T-helper 1 cell treated with Interleukin-12 subunit alpha and Interleukin-12 subunit beta and Interleukin-4 antibody, amounts not matched to agents 30 μg/mL and 1 μg/mL, for 36 hours (primary cell): Measurements from ENCODE around the gene CLEC4A.
"Not testable (repeated sequence)": the region's sequence is repeated elsewhere in the genome, so short reads cannot be mapped to it uniquely, and the experiment has no call there.

Experiments
- H3K27ac Mint-ChIP-seq: one replicate; pipeline ENCODE4 v1.8.0; 2021; ENCODE audit warnings: mild to moderate bottlenecking, mixed read lengths
- H3K27me3 Mint-ChIP-seq: one replicate; pipeline ENCODE4 v1.8.0; 2021; ENCODE audit warnings: low read depth, mixed read lengths
- H3K36me3 Mint-ChIP-seq: one replicate; pipeline ENCODE4 v1.8.0; 2021; ENCODE audit warnings: low read depth, mixed read lengths
- H3K4me1 Mint-ChIP-seq: one replicate; pipeline ENCODE4 v1.8.0; 2021; ENCODE audit warnings: low read depth, mixed read lengths
- H3K4me3 Mint-ChIP-seq: one replicate; pipeline ENCODE4 v1.8.0; 2021; ENCODE audit warnings: mild to moderate bottlenecking, moderate library complexity, mixed read lengths
- H3K9me3 Mint-ChIP-seq: one replicate; pipeline ENCODE4 v1.8.0; 2021; ENCODE audit warnings: mixed read lengths

The CLEC4A gene

DNA sequence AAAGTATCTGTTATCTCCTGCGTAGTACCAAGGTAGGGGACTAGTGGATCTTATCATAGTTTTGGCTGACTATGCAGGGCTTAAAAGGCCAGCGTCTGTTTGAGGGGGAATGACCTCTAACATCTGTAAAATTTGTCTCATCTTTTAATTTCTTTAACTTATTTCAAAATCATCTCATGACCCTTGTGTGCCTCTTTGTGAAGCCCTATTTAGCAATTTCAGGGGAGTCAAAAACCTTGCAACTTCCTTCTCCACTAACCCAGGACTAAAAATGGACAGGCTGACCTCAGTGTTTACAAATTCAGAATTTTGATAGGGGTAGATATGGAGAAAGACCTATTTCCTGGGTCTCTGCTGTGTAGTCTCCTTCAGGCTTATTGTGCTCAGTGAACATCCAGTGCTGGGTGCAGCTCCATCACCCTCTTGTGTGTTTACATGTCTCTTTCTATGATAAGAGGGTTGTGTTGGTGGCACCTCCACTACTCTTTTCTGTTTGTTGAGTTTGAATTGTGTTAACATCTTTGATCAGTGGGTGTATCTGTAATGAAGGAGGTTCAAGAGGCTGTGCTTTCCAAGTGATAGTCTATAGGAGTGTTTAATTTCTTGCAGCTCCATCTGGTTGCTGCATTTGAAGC is 27.0 kb upstream of the CLEC4A start:
- no peak overlapping the region for H3K27ac Mint-ChIP-seq
- peaks cover 6% of the 10 kb centered on the region for H3K4me1 Mint-ChIP-seq

DNA sequence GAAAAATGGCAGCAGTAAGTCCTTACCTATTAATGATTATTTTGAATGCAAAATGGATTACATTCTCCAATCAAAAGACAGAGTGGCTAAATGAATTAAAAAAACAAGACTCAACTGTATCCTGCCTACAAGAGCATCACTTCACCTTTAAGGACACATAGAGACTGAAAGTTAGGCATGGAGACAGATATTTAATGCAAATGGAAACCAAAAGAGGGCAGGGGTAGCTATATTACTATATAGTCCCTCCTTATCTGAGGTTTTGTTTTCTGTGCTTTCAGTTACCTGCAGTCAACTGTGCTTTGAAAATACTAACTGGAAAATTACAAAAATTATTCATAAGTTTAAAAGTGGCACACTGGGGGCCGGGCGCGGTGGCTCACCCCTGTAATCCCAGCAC is 24.2 kb upstream of the CLEC4A start:
- Mint-ChIP-seq H3K4me1 (peaks cover 6% of the 10 kb centered on the region), H3K27ac (no peak overlapping the region), H3K9me3 (no peaks in the 10 kb centered on the region), H3K4me3 (no peak overlapping the region), H3K36me3 (peaks cover 44% of the 10 kb centered on the region), H3K27me3 (no peaks in the 10 kb centered on the region)

More for the DNA sequence above, 27.0 kb upstream of the CLEC4A start:
- Mint-ChIP-seq H3K9me3 (no peaks in the 10 kb centered on the region), H3K27me3 (no peaks in the 10 kb centered on the region), H3K4me3 (no peak overlapping the region), H3K36me3 (peaks cover 56% of the 10 kb centered on the region)

DNA sequence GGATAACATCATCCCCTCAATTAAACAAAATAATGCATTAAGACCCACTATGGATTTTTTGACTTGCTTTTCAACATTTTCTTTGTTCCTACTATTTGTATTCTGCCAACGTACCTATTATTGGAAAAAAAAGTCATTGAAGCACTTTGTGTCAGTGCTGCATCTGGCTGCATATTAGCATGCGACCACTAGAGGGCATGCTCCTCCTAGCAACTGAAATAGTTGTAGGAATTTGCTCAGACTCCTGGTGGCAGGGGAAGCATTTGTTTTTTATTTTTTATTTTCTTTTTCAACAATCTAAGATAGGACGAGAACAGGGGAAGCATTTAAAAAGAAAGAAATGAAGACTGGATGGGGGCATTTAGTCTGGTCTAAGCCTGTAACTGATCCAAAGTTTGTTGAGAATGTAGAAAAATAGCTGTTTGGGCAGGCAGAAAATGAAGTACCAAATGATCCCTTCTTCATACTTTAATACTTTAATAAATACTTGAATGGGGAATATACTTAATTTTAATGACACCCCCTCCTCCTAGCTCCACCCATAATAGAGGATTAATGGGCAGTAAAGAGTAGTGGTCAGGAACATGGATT is 14.5 kb upstream of the CLEC4A start:
- Mint-ChIP-seq H3K27me3 (no peaks in the 10 kb centered on the region), H3K4me3 (no peak overlapping the region), H3K27ac (no peak overlapping the region), H3K9me3 (no peaks in the 10 kb centered on the region), H3K4me1 (peaks cover 3% of the 10 kb centered on the region), H3K36me3 (peaks cover 10% of the 10 kb centered on the region)

- not testable (repeated sequence) for H3K4me3 Mint-ChIP-seq, H3K27ac Mint-ChIP-seq, H3K27me3 Mint-ChIP-seq, H3K9me3 Mint-ChIP-seq, H3K36me3 Mint-ChIP-seq, H3K4me1 Mint-ChIP-seq
These were observed 10.3 kb upstream of the CLEC4A start for GRCh38 chr12:8113117-8113516.

- H3K4me1 Mint-ChIP-seq: no peaks in the 10 kb centered on the region
- H3K4me3 Mint-ChIP-seq: no peak overlapping the region
- peaks cover 2% of the 10 kb centered on the region for H3K36me3 Mint-ChIP-seq
- H3K9me3 Mint-ChIP-seq: no peaks in the 10 kb centered on the region
- H3K27ac Mint-ChIP-seq: no peak overlapping the region
- no peaks in the 10 kb centered on the region for H3K27me3 Mint-ChIP-seq
These were observed 3.2 kb upstream of the CLEC4A start for GRCh38 chr12:8120072-8120713.

DNA sequence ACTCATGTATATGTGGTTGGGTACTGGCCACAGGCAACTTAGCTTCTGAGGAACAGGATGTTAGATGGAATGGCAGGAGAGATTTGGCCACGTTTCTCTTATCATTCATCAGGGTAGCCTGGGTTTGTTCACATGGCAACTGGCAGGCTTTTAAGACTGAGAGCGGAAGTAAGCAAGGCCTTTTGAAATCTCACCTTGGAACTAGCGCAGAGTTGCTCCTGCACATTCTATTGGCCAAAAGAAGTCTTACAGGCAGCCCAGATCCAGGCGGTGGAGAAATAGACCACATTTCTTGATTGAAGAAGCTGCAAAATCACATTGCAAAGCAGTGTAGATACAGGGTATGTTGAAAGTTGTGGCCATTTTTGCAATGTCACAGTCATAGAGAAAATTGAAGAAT is 3.7 kb downstream of the CLEC4A start:
- Mint-ChIP-seq H3K27me3 (no peaks in the 10 kb centered on the region), H3K9me3 (no peaks in the 10 kb centered on the region), H3K36me3 (peaks cover 7% of the 10 kb centered on the region), H3K4me3 (no peak overlapping the region), H3K27ac (no peak overlapping the region), H3K4me1 (peaks cover 8% of the 10 kb centered on the region)

DNA sequence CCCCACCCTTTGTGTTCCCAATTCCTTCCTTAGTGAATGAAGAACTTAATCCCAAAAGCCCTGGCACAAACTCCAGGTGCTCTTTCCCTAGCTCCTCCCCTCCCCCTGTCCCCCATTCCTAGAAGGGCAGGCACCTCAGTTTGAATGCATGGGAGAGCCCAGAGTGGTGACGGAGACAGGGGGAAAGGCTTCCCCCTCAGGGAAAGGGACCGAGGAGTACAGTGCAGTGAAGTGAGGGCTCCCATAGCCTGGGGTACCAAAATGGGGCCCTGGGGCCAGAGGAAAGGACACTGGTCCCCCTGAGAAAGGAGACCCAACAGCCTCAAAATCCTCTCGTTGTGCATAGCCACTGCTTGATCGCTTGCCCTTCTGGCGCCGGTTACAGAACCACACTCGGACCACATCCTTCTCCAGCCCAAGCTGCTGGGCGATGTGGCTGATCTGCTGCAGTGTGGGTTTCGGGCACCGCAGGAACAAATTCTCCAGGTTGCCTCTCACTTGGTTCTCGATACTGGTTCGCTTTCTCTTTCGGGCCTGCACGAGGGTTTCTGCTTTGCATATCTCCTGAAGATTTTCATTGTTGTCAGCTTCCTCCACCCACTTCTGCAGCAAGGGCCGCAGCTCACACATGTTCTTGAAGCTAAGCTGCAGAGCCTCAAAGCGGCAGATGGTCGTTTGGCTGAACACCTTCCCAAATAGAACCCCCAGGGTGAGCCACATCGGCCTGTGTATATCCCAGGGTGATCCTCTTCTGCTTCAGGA is 10.4 kb downstream of the CLEC4A start:
- not testable (repeated sequence) for H3K4me1 Mint-ChIP-seq, H3K27ac Mint-ChIP-seq, H3K4me3 Mint-ChIP-seq, H3K36me3 Mint-ChIP-seq, H3K27me3 Mint-ChIP-seq, H3K9me3 Mint-ChIP-seq

DNA sequence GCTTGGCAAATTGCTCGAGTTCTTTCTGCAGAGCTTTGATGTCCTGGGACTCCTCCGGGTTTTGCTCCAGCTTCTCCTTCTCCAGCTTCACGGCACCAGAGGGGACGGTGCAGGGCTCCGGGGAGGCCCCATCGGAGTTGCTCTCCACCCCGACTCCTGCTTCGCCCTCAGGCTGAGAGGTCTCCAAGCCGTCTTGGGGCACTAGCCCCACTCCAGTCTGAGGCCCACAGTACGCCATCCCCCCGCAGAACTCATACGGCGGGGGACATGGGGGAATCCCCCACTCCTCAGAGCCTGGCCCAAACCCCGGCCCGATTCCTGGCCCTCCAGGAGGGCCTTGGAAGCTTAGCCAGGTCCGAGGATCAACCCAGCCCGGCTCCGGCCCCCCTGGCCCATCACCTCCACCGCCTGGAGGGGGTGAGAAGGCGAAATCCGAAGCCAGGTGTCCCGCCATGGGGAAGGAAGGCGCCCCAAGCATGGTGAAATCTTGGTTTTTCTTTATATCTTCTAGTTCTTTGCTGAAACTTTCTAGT is 11.0 kb downstream of the CLEC4A start:
- not testable (repeated sequence) for H3K27me3 Mint-ChIP-seq, H3K27ac Mint-ChIP-seq, H3K4me3 Mint-ChIP-seq, H3K36me3 Mint-ChIP-seq, H3K9me3 Mint-ChIP-seq, H3K4me1 Mint-ChIP-seq

- not testable (repeated sequence) for H3K9me3 Mint-ChIP-seq, H3K27me3 Mint-ChIP-seq, H3K27ac Mint-ChIP-seq, H3K36me3 Mint-ChIP-seq, H3K4me3 Mint-ChIP-seq, H3K4me1 Mint-ChIP-seq
These were observed 18.2 kb downstream of the CLEC4A start for GRCh38 chr12:8141647-8142046.

GRCh38 chr12:8143261-8143660 is 19.8 kb downstream of the CLEC4A start:
- H3K4me1 Mint-ChIP-seq: no peaks in the 10 kb centered on the region
- no peak overlapping the region for H3K27ac Mint-ChIP-seq
- no peak overlapping the region for H3K4me3 Mint-ChIP-seq
- no peaks in the 10 kb centered on the region for H3K36me3 Mint-ChIP-seq
- H3K9me3 Mint-ChIP-seq: peaks cover 4% of the 10 kb centered on the region
- peaks cover 19% of the 10 kb centered on the region for H3K27me3 Mint-ChIP-seq

DNA sequence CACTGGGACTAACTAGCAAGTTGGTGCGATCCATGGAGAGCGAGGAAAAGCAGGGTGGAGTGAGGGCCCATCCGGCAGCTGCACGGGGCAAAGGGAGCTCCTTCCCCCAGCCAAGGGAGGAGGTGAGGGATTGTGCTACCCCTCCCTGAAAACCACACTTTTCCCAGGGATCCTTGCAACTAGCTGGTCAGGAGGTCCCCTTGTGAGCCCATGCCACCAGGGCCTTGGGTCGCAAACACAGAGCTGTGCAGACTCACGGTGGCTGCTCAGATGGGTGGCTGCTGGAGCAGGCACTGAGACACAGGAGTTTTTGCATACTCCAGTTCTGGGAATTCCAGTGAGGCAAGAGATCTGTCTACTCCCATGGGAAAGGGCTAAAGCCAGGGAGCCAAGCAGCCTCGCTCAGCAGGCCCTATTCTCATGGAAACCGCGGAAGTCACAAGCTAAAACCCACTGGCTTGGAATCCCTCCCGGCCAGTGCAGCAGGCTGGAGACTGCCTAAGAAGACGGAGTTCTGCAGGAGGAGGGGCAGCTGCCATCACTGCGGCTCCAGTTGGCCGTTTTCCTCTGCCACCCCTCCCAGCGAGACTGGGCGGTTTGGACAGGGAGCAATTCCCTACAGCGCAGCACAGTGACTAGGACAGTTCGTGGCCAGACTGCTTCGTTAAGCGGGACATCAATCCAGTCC is 22.5 kb downstream of the CLEC4A start:
- H3K27me3 Mint-ChIP-seq: peaks cover 39% of the 10 kb centered on the region
- H3K4me3 Mint-ChIP-seq: no peak overlapping the region
- no peaks in the 10 kb centered on the region for H3K4me1 Mint-ChIP-seq
- H3K9me3 Mint-ChIP-seq: peaks cover 4% of the 10 kb centered on the region
- no peaks in the 10 kb centered on the region for H3K36me3 Mint-ChIP-seq
- no peak overlapping the region for H3K27ac Mint-ChIP-seq

- H3K9me3 Mint-ChIP-seq: peaks cover 4% of the 10 kb centered on the region
- no peaks in the 10 kb centered on the region for H3K36me3 Mint-ChIP-seq
- H3K4me1 Mint-ChIP-seq: no peaks in the 10 kb centered on the region
- H3K27ac Mint-ChIP-seq: no peak overlapping the region
- no peak overlapping the region for H3K4me3 Mint-ChIP-seq
- H3K27me3 Mint-ChIP-seq: peaks cover 44% of the 10 kb centered on the region
These were observed 23.0 kb downstream of the CLEC4A start for GRCh38 chr12:8146442-8146771.

- H3K36me3 Mint-ChIP-seq: no peaks in the 10 kb centered on the region
- H3K27me3 Mint-ChIP-seq: peaks cover 58% of the 10 kb centered on the region
- H3K4me3 Mint-ChIP-seq: no peak overlapping the region
- no peak overlapping the region for H3K27ac Mint-ChIP-seq
- H3K9me3 Mint-ChIP-seq: no peaks in the 10 kb centered on the region
- peaks cover 8% of the 10 kb centered on the region for H3K4me1 Mint-ChIP-seq
These were observed 31.1 kb downstream of the CLEC4A start for GRCh38 chr12:8154526-8154925.

- Mint-ChIP-seq H3K4me1 (peaks cover 8% of the 10 kb centered on the region), H3K4me3 (no peak overlapping the region), H3K36me3 (no peaks in the 10 kb centered on the region), H3K27ac (no peak overlapping the region), H3K9me3 (no peaks in the 10 kb centered on the region), H3K27me3 (peaks cover 58% of the 10 kb centered on the region)
These were observed 33.0 kb downstream of the CLEC4A start for GRCh38 chr12:8156416-8156815.
